ENCODE data around the gene MXD1. TPM values are rescaled to one million over a fixed set of nuclear protein-coding genes. Genes with fewer than 3 reads are reported as not detected.

Gene MXD1
- total RNA-seq, 4 donors from 2014 or later, result 12.5 to 18.6 (median 15.7) TPM

GRCh38 chr2:69940691-69941090, 25.8 kb downstream of the MXD1 start:
- peaks cover 67% of the 10 kb centered on the region for H3K36me3 ChIP-seq
- no peak overlapping the region for H3K27ac ChIP-seq
- H3K9me3 ChIP-seq, result no peaks in the 10 kb centered on the region
- DNase-seq (ENCODE audit: low spot score in 2 of 2), result no peak
- H3K4me3 ChIP-seq, result no peak overlapping the region
- TF ChIP-seq EP300 (IDR thresholded peaks at IDR 0.05), result no peak
- TF ChIP-seq, protein P1, sequence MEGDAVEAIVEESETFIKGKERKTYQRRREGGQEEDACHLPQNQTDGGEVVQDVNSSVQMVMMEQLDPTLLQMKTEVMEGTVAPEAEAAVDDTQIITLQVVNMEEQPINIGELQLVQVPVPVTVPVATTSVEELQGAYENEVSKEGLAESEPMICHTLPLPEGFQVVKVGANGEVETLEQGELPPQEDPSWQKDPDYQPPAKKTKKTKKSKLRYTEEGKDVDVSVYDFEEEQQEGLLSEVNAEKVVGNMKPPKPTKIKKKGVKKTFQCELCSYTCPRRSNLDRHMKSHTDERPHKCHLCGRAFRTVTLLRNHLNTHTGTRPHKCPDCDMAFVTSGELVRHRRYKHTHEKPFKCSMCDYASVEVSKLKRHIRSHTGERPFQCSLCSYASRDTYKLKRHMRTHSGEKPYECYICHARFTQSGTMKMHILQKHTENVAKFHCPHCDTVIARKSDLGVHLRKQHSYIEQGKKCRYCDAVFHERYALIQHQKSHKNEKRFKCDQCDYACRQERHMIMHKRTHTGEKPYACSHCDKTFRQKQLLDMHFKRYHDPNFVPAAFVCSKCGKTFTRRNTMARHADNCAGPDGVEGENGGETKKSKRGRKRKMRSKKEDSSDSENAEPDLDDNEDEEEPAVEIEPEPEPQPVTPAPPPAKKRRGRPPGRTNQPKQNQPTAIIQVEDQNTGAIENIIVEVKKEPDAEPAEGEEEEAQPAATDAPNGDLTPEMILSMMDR (IDR thresholded peaks at IDR 0.05), result no peak
- no peak for TF ChIP-seq POLR2AphosphoS5 (IDR thresholded peaks at IDR 0.05)
- no peak for TF ChIP-seq POLR2A (IDR thresholded peaks at IDR 0.05)
- H3K27me3 ChIP-seq, result no peaks in the 10 kb centered on the region
- 92% methylated on average over 8 of the region's 8 CpGs for WGBS
- H3K4me1 ChIP-seq, result no peaks in the 10 kb centered on the region

DNA sequence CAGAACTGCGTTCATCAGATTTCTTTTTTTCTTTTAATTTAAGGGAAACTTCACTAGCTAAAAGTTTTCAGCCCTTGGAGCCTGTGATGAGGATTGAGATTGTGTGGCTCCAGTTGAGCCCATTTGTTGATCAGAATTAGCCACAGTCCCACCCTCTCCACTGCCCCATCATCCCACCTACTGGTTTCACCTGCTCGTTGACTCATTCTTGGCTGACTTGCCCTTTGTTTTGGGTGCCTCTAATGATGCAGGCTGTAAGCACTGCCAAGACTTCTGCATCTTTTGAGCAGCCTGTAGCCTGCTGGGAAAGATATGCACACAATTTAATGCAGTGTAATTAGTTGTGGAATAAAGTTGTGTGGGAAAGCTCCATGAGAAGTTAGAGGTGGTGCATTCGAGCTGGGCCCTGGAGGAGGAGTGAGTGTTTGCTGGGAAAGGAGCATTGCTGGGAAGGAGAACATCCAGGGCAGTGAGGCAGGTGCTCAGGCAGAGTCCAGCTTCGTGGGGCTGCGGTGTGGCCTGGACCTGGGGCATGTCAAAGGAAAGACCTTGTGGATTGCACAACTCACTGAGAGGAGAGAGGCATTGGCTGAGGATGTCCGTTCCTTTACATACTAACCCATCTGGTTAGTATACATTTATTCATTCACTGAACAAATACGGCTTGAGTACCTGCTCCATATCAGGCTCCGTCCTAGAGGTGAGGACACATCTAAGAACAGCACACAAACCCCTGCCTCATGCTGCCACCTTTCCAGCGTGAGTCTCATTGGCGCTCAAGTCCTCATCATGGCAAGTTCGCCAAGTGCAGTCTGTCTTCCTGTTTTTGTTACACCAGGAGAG, 28.3 kb downstream of the MXD1 start:
- Histone ChIP-seq H3K27me3 (no peaks in the 10 kb centered on the region), H3K27ac (no peak overlapping the region), H3K9me3 (no peaks in the 10 kb centered on the region), H3K4me1 (peaks cover 4% of the 10 kb centered on the region), H3K36me3 (peaks cover 42% of the 10 kb centered on the region), H3K4me3 (no peak overlapping the region)
- DNase-seq (ENCODE audit: low spot score in 2 of 2), result no peak
- TF ChIP-seq EP300 (IDR thresholded peaks at IDR 0.05) (no peak), POLR2A (IDR thresholded peaks at IDR 0.05) (no peak), POLR2AphosphoS5 (IDR thresholded peaks at IDR 0.05) (no peak)
- TF ChIP-seq, protein P1 (IDR thresholded peaks at IDR 0.05), result no peak
- WGBS, result 81% methylated on average over 11 of the region's 11 CpGs

GRCh38 chr2:69943843-69944525, 29.1 kb downstream of the MXD1 start:
- no peaks in the 10 kb centered on the region for H3K9me3 ChIP-seq
- no peak overlapping the region for H3K27ac ChIP-seq
- TF ChIP-seq POLR2A (IDR thresholded peaks at IDR 0.05) (no peak), EP300 (IDR thresholded peaks at IDR 0.05) (no peak), POLR2AphosphoS5 (IDR thresholded peaks at IDR 0.05) (no peak)
- TF ChIP-seq, protein P1 (IDR thresholded peaks at IDR 0.05), result no peak
- H3K4me1 ChIP-seq, result peaks cover 7% of the 10 kb centered on the region
- peaks cover 4% of the 10 kb centered on the region for H3K27me3 ChIP-seq
- H3K4me3 ChIP-seq, result no peak overlapping the region
- 83% methylated on average over 9 of the region's 9 CpGs for WGBS
- H3K36me3 ChIP-seq, result peaks cover 35% of the 10 kb centered on the region
- DNase-seq (ENCODE audit: low spot score in 2 of 2), result no peak

- Histone ChIP-seq H3K4me3 (no peak overlapping the region), H3K27ac (no peak overlapping the region), H3K36me3 (peaks cover 27% of the 10 kb centered on the region), H3K9me3 (no peaks in the 10 kb centered on the region), H3K27me3 (peaks cover 4% of the 10 kb centered on the region), H3K4me1 (peaks cover 7% of the 10 kb centered on the region)
- TF ChIP-seq POLR2AphosphoS5 (IDR thresholded peaks at IDR 0.05) (no peak), EP300 (IDR thresholded peaks at IDR 0.05) (no peak), POLR2A (IDR thresholded peaks at IDR 0.05) (no peak)
- TF ChIP-seq, protein P1 (IDR thresholded peaks at IDR 0.05), result no peak
- DNase-seq (ENCODE audit: low spot score in 2 of 2), result no peak
- WGBS, result 96% methylated on average over 7 of the region's 7 CpGs
Observed at GRCh38 chr2:69944756-69945155, 29.8 kb downstream of the MXD1 start.

GRCh38 chr2:69945441-69945840, 30.5 kb downstream of the MXD1 start:
- TF ChIP-seq POLR2AphosphoS5 (IDR thresholded peaks at IDR 0.05) (no peak), POLR2A (IDR thresholded peaks at IDR 0.05) (no peak), EP300 (IDR thresholded peaks at IDR 0.05) (no peak)
- TF ChIP-seq, protein P1 (IDR thresholded peaks at IDR 0.05), result no peak
- Histone ChIP-seq H3K27ac (no peak overlapping the region), H3K4me3 (no peak overlapping the region), H3K4me1 (peaks cover 7% of the 10 kb centered on the region), H3K9me3 (no peaks in the 10 kb centered on the region), H3K27me3 (peaks cover 4% of the 10 kb centered on the region), H3K36me3 (peaks cover 21% of the 10 kb centered on the region)
- 89% methylated on average over 8 of the region's 8 CpGs for WGBS
- DNase-seq (ENCODE audit: low spot score in 2 of 2), result peak in 1 of 2 donors; percentile 58
